Natural killer cell (primary cell): Measurements from ENCODE around the gene TDG. TPM values are rescaled to one million over a fixed set of nuclear protein-coding genes. Genes with fewer than 3 reads are reported as not detected.
A peak's percentile ranks its signal among the peaks of the same experiment; 100 is the strongest.

Source experiments
- ATAC-seq, 3 donors: fragments of 150-1000 bp in 2 of 3; fragments of 200-7000 bp in 1 of 3; cut with Tn5 transposase; 1 replicate in 1 of 3; 2 replicates in 2 of 3; pipeline ENCODE4 v1.10.0; 2021; ENCODE audit warnings: mild to moderate bottlenecking in 2 of 3, moderate library complexity in 2 of 3
- DNase-seq, 2 donors: peaks; one replicate each; pipeline versions ENCODE4 v3.0.0 to v3.0.0-alpha.2; 2013 to 2021; ENCODE audit warnings: mixed read lengths in 1 of 2
- H3K27ac ChIP-seq: one replicate; pipeline ENCODE4 v1.5.1; 2013; ENCODE audit warnings: mild to moderate bottlenecking, low read length
- H3K27me3 ChIP-seq: one replicate; pipeline ENCODE4 v1.6.1; 2013; ENCODE audit warnings: low read length; ENCODE audit not compliant: control insufficient read depth, insufficient read depth
- H3K36me3 ChIP-seq: one replicate; pipeline ENCODE4 v1.6.1; 2013; ENCODE audit warnings: low read length; ENCODE audit not compliant: control insufficient read depth, insufficient read depth
- H3K4me1 ChIP-seq: one replicate; pipeline ENCODE4 v1.6.1; 2013; ENCODE audit warnings: low read length; ENCODE audit not compliant: control insufficient read depth, insufficient read depth
- H3K4me3 ChIP-seq: one replicate; pipeline ENCODE4 v1.5.1; 2013; ENCODE audit warnings: low read length
- H3K9me3 ChIP-seq: one replicate; pipeline ENCODE4 v1.6.1; 2013; ENCODE audit warnings: low read length; ENCODE audit not compliant: control insufficient read depth, insufficient read depth
- H3K27ac Mint-ChIP-seq, 2 donors: one replicate each; pipeline ENCODE4 v1.8.0; 2022; ENCODE audit warnings: mild to moderate bottlenecking in 2 of 2, mixed read lengths in 2 of 2, moderate library complexity in 1 of 2
- H3K27me3 Mint-ChIP-seq, 2 donors: one replicate each; pipeline ENCODE4 v1.8.0; 2022; ENCODE audit warnings: low read depth in 2 of 2, mixed read lengths in 2 of 2
- H3K36me3 Mint-ChIP-seq: one replicate; pipeline ENCODE4 v1.8.0; 2022; ENCODE audit warnings: mixed read lengths
- H3K4me1 Mint-ChIP-seq, 2 donors: one replicate each; pipeline ENCODE4 v1.8.0; 2022; ENCODE audit warnings: mixed read lengths in 2 of 2
- H3K4me3 Mint-ChIP-seq: one replicate; pipeline ENCODE4 v1.8.0; 2022; ENCODE audit warnings: mild to moderate bottlenecking, moderate library complexity, mixed read lengths
- H3K9me3 Mint-ChIP-seq, 2 donors: one replicate each; pipeline ENCODE4 v1.8.0; 2022; ENCODE audit warnings: mixed read lengths in 2 of 2
- CTCF ChIP-seq: fragments of 200-600 bp; IDR thresholded peaks from one replicate; pipeline ENCODE4 v1.8.0; 2022; ENCODE audit warnings: antibody characterized with exemption
- WGBS: methylation state at CpG from one replicate; pipeline ENCODE4 v1.1.7; 2013; ENCODE audit warnings: missing lambda C conversion rate; ENCODE audit not compliant: insufficient coverage; 5-methylcytosine and 5-hydroxymethylcytosine counted together
- intact Hi-C: fragments of 100-400 bp; cut with micrococcal nuclease; formaldehyde crosslinking; loops from one replicate; pipeline ENCODE4 v1.14.2; 2022
- total RNA-seq, 4 donors: library from RNA; stranded (reverse); fragments of 120-200 nt in 1 of 4; gene quantifications; one replicate each; pipeline versions ENCODE4 v1.2.3 to v1.2.4, GENCODE V29; 2013 to 2022

Gene TDG
- total RNA-seq, 3 donors from 2014 or later (not counting 1 experiment from before 2014, with no cell fraction given), result 28.2 to 28.7 (median 28.7) TPM

- no peak for TF ChIP-seq CTCF
- Mint-ChIP-seq H3K9me3 (no peaks in the 10 kb centered on the region), H3K36me3 (no peaks in the 10 kb centered on the region), H3K27me3 (no peaks in the 10 kb centered on the region), H3K27ac (peak overlapping the region; percentile 2 to 57), H3K4me1 (peaks cover 17 to 28% of the 10 kb centered on the region in 2 donors), H3K4me3 (no peak overlapping the region)
- no peak for ATAC-seq
- H3K4me3 ChIP-seq, result no peak overlapping the region
- H3K27me3 ChIP-seq, result no peaks in the 10 kb centered on the region
- no peaks in the 10 kb centered on the region for H3K4me1 ChIP-seq
- H3K9me3 ChIP-seq, result no peaks in the 10 kb centered on the region
- 88% methylated on average over 4 of the region's 4 CpGs for WGBS
- H3K36me3 ChIP-seq, result peaks cover 54% of the 10 kb centered on the region
- no peak for DNase-seq
- H3K27ac ChIP-seq, result no peak overlapping the region
- intact Hi-C loops, result no loop called here
Measured at GRCh38 chr12:103978384-103978982, 12.8 kb downstream of the TDG start.

- Histone ChIP-seq H3K27me3 (no peaks in the 10 kb centered on the region), H3K4me3 (no peak overlapping the region), H3K4me1 (no peaks in the 10 kb centered on the region), H3K9me3 (no peaks in the 10 kb centered on the region), H3K27ac (no peak overlapping the region), H3K36me3 (peaks cover 53% of the 10 kb centered on the region)
- no peak overlapping the region for H3K27ac Mint-ChIP-seq
- H3K27me3 Mint-ChIP-seq, result no peaks in the 10 kb centered on the region
- H3K9me3 Mint-ChIP-seq, result no peaks in the 10 kb centered on the region
- H3K4me1 Mint-ChIP-seq, result no peaks in the 10 kb centered on the region
- intact Hi-C loops, result no loop called here
- peaks cover 8% of the 10 kb centered on the region for H3K36me3 Mint-ChIP-seq
- ATAC-seq (no peak), DNase-seq (no peak)
- no peak for TF ChIP-seq CTCF
- 96% methylated on average over 2 of the region's 2 CpGs for WGBS
- no peak overlapping the region for H3K4me3 Mint-ChIP-seq
Measured at GRCh38 chr12:103986829-103987228, 21.2 kb downstream of the TDG start.

- WGBS, result 99% methylated on average over 4 of the region's 4 CpGs
Measured at GRCh38 chr12:103994235-103994634, 28.6 kb downstream of the TDG start.

More at GRCh38 chr12:103994235-103994634, 28.6 kb downstream of the TDG start:
- no peaks in the 10 kb centered on the region for H3K27me3 ChIP-seq
- no peaks in the 10 kb centered on the region for H3K4me1 ChIP-seq
- Mint-ChIP-seq H3K27me3 (peaks cover 3% of the 10 kb centered on the region in 2 donors), H3K9me3 (no peaks in the 10 kb centered on the region), H3K36me3 (no peaks in the 10 kb centered on the region), H3K27ac (no peak overlapping the region), H3K4me3 (no peak overlapping the region), H3K4me1 (no peaks in the 10 kb centered on the region)
- intact Hi-C loops, result no loop called here
- H3K4me3 ChIP-seq, result no peak overlapping the region
- H3K9me3 ChIP-seq, result no peaks in the 10 kb centered on the region
- DNase-seq, result no peak
- no peak overlapping the region for H3K27ac ChIP-seq
- TF ChIP-seq CTCF, result no peak
- H3K36me3 ChIP-seq, result peaks cover 3% of the 10 kb centered on the region
- ATAC-seq, result no peak
